HepG2 (cell line): ENCODE measurements around the gene NUDT22. TPM values are rescaled to one million over a fixed set of nuclear protein-coding genes. Genes with fewer than 3 reads are reported as not detected.

Experiments used
- FOXP4 ChIP-seq: sonication (generic); formaldehyde crosslinking; IDR thresholded peaks from 2 replicates; pipeline ENCODE4 v1.4.0; 2020; ENCODE audit warnings: missing genetic modification reagents
- IKZF5 ChIP-seq: IDR thresholded peaks from 2 replicates; pipeline ENCODE4 v1.6.1; 2018; ENCODE audit warnings: missing genetic modification reagents, mild to moderate bottlenecking, missing compliant biosample characterization
- TBX2 ChIP-seq: sonication (generic); formaldehyde crosslinking; IDR thresholded peaks from 2 replicates; pipeline ENCODE4 v1.5.0; 2020; ENCODE audit warnings: missing genetic modification reagents, mild to moderate bottlenecking, borderline replicate concordance
- ZBTB38 ChIP-seq: sonication (generic); formaldehyde crosslinking; IDR thresholded peaks from 2 replicates; pipeline ENCODE4 v1.5.1; 2020; ENCODE audit warnings: mild to moderate bottlenecking, missing genetic modification reagents
- ZNF335 ChIP-seq: sonication (generic); formaldehyde crosslinking; IDR thresholded peaks from 2 replicates; pipeline ENCODE4 v1.4.0; 2020; ENCODE audit warnings: missing genetic modification reagents
- ZNF556 ChIP-seq: sonication (generic); formaldehyde crosslinking; IDR thresholded peaks from 2 replicates; pipeline ENCODE4 v1.4.0; 2020; ENCODE audit warnings: mild to moderate bottlenecking, missing genetic modification reagents, borderline replicate concordance
- ZNF629 ChIP-seq: sonication (generic); formaldehyde crosslinking; conservative IDR thresholded peaks from 2 replicates; pipeline ENCODE4 v1.5.0; 2020; ENCODE audit warnings: missing genetic modification reagents
- ZNF772 ChIP-seq: sonication (generic); formaldehyde crosslinking; IDR thresholded peaks from 2 replicates; pipeline ENCODE4 v1.5.0; 2020; ENCODE audit warnings: mild to moderate bottlenecking, missing genetic modification reagents
- ZXDC ChIP-seq: sonication (generic); formaldehyde crosslinking; IDR thresholded peaks from 2 replicates; pipeline ENCODE4 v1.5.0; 2020; ENCODE audit warnings: mild to moderate bottlenecking, missing genetic modification reagents
- polyA plus RNA-seq, 8 experiments: library from polyadenylated mRNA; depleted of rRNA in 3 of 8; stranded (reverse) in 7 of 8; unstranded in 1 of 8; fragments of >200 nt; fragmentation: Illumina TruSeq in 4 of 8; extraction: Trizol in 4 of 8; gene quantifications; 2 replicates each; pipeline versions ENCODE4 v1.2.1 to v1.2.3, GENCODE V29; 2011 to 2016; ENCODE audit warnings: low read depth in 4 of 8, missing spikeins in 1 of 8, mixed read lengths in 1 of 8; ENCODE audit not compliant: insufficient read depth in 1 of 8
- total RNA-seq, 5 experiments: library from RNA; depleted of rRNA; stranded (reverse); fragments of >200 nt; fragmentation: Illumina TruSeq; extraction: Trizol; gene quantifications; 2 replicates each; pipeline ENCODE4 v1.2.3, GENCODE V29; 2016; ENCODE audit warnings: low read depth in 1 of 5

NUDT22 gene
- total and polyA plus RNA-seq, 2 of the 13 experiments (the other 11 are each of a cell fraction or from before 2014, with no cell fraction given) = 33.5 to 39.8 TPM

GRCh38 chr11:64268025-64268892 lies 42.2 kb downstream of the NUDT22 start (continued):
- TF ChIP-seq ZNF772 (no peak), ZBTB38 (0 out of 2 replicates have a peak, but pooled peaks have one; percentile 29), ZXDC (CRISPR knock-in tag) (no peak), ZNF335 (CRISPR knock-in tag) (no peak), FOXP4 (0 out of 2 replicates have a peak, but pooled peaks have one; percentile 15), ZNF629 (CRISPR knock-in tag) (peak; percentile 94), IKZF5 (CRISPR knock-in tag) (no peak), ZNF556 (CRISPR knock-in tag) (no peak), TBX2 (CRISPR knock-in tag) (no peak; the same call in 1 of the 2 replicates)
